HUES48 (cell line): Measurements from ENCODE around the gene PAXX.

ENCODE experiments used
- H3K27ac ChIP-seq: one replicate; pipeline ENCODE4 v1.7.0; 2013; ENCODE audit warnings: low read depth, low read length, inconsistent platforms
- H3K27me3 ChIP-seq: 2 replicates; pipeline ENCODE4 v1.6.1; 2013; ENCODE audit warnings: mild to moderate bottlenecking, low read length; ENCODE audit not compliant: control insufficient read depth, insufficient read depth
- H3K36me3 ChIP-seq: 2 replicates; pipeline ENCODE4 v1.6.1; 2013; ENCODE audit warnings: low read length; ENCODE audit not compliant: control insufficient read depth, insufficient read depth
- H3K4me1 ChIP-seq: 2 replicates; pipeline ENCODE4 v1.6.1; 2013; ENCODE audit warnings: mild to moderate bottlenecking, low read length; ENCODE audit not compliant: control insufficient read depth, insufficient read depth
- H3K4me3 ChIP-seq: 2 replicates; pipeline ENCODE4 v1.5.1; 2013; ENCODE audit warnings: mild to moderate bottlenecking, low read depth, low read length
- H3K9ac ChIP-seq: 2 replicates; pipeline ENCODE4 v1.6.1; 2013; ENCODE audit warnings: mild to moderate bottlenecking, low read depth, low read length, moderate library complexity
- H3K9me3 ChIP-seq: 2 replicates; pipeline ENCODE4 v1.6.1; 2013; ENCODE audit warnings: low read length; ENCODE audit not compliant: control insufficient read depth, insufficient read depth

The PAXX gene

DNA sequence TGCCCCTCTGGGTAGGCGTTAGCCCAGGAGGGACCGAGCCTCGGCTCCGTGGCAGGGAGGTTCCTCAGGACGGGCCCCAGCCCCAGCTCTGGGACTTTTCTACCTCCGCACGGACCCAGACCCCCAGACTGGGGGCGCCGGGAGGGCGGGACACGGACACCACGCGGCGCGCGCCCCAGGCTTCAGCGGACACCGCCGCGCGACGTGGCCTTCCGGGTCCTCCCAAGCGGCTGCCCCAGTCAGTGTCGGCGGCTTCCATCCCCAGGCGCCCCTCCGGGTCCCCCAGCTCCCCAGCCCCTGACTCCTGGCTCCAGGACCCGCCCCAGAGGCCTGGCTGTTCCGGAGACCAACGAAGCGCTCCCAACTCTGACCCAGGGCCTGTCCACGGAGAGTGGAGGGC, 6.4 kb upstream of the PAXX start:
- Histone ChIP-seq H3K4me1 (no peaks in the 10 kb centered on the region), H3K9me3 (no peaks in the 10 kb centered on the region), H3K36me3 (no peaks in the 10 kb centered on the region), H3K27me3 (peaks cover 30% of the 10 kb centered on the region), H3K4me3 (peak overlapping the region; percentile 29; the same call in 1 of the 2 replicates), H3K9ac (no peak overlapping the region), H3K27ac (no peak overlapping the region)

DNA sequence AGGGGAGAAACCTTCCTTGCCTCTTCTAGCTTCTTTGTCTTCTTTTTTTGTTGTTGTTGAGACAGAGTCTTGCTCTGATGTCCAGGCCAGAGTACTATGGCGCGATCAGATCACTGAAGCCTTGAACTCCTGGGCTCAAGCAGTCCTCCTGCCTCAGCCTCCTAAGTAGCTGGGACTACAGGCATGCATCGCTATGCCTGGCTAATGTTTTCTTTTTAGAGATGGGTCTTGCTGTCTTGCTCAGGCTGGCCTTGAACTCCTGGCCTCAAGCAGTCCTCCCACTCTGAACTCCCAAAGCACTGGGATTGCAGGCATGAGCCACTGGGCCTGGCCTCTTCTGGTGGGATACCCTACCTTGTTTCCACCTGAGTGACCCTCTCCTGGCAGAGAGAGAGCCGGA, 3.4 kb upstream of the PAXX start:
- H3K27ac ChIP-seq, result no peak overlapping the region
- peaks cover 39% of the 10 kb centered on the region for H3K27me3 ChIP-seq
- H3K36me3 ChIP-seq, result 0 out of 2 replicates have a peak, but pooled peaks cover 6% of the 10 kb centered on the region
- H3K4me3 ChIP-seq, result no peak overlapping the region
- H3K9ac ChIP-seq, result no peak overlapping the region
- no peaks in the 10 kb centered on the region for H3K9me3 ChIP-seq
- no peaks in the 10 kb centered on the region for H3K4me1 ChIP-seq

DNA sequence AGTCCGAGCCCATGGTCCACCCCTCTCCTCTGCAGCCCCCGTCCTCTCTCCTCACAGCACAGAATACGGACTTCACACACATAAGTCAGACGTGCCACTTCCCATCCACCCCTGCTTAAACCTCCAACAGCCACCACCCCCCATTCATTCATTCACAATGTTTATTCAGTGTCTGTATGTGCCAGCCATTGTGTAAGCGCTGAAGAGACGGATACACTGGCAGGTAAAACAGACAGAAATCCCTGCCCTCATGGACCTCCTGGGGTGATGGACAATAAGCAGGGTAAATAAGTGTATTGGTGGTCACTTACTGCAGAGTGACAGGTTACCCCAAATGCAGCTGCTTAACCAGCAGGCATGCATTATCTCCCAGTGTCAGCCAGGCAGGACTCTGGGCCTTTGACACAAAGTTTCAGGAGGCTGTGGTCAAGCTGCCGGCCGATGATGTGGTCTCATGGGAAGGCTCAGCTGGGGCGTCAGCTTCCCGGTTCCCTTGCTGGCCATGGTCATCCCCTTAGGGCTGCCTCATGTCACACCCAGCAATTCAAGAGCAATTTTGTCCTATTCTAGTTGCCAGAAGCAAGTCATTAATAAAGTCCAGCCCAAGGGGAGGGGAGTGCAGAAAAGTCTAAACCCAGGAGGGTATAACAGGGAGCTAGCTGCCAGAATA, 1.8 kb upstream of the PAXX start:
- Histone ChIP-seq H3K9ac (no peak overlapping the region), H3K27ac (no peak overlapping the region), H3K9me3 (no peaks in the 10 kb centered on the region), H3K27me3 (peaks cover 38% of the 10 kb centered on the region), H3K36me3 (0 out of 2 replicates have a peak, but pooled peaks cover 7% of the 10 kb centered on the region), H3K4me3 (no peak overlapping the region), H3K4me1 (no peaks in the 10 kb centered on the region)

DNA sequence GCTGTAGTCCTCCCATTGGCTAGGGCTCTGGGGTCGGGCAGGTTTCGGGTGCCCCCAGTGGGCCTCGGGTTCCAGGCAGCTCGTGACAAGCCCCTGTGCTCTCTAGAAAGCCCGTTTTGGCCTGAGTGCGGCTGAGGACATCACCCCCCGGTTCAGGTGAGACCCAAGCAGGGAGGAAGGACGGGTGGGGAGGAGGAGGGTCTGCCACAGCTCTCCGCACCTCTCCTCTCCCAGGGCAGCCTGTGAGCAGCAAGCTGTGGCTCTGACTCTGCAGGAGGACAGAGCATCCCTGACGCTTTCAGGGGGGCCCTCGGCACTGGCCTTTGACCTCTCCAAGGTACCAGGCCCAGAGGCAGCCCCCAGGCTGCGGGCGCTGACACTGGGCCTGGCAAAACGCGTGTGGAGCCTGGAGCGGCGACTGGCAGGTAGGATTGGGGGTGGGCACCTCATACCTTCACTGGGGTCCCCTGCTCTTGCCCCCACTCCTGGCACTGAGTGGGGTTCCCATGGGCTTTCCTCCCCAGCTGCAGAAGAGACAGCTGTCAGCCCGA, 672 bp downstream of the PAXX start:
- H3K4me3 ChIP-seq, result peak overlapping the region; percentile 80
- H3K9me3 ChIP-seq, result no peaks in the 10 kb centered on the region
- H3K9ac ChIP-seq, result 0 out of 2 replicates have a peak overlapping the region, but pooled peaks have one; percentile 48
- H3K27ac ChIP-seq, result no peak overlapping the region
- H3K4me1 ChIP-seq, result peaks cover 6% of the 10 kb centered on the region; the same call in 1 of the 2 replicates
- H3K36me3 ChIP-seq, result 0 out of 2 replicates have a peak, but pooled peaks cover 7% of the 10 kb centered on the region
- peaks cover 45% of the 10 kb centered on the region for H3K27me3 ChIP-seq

DNA sequence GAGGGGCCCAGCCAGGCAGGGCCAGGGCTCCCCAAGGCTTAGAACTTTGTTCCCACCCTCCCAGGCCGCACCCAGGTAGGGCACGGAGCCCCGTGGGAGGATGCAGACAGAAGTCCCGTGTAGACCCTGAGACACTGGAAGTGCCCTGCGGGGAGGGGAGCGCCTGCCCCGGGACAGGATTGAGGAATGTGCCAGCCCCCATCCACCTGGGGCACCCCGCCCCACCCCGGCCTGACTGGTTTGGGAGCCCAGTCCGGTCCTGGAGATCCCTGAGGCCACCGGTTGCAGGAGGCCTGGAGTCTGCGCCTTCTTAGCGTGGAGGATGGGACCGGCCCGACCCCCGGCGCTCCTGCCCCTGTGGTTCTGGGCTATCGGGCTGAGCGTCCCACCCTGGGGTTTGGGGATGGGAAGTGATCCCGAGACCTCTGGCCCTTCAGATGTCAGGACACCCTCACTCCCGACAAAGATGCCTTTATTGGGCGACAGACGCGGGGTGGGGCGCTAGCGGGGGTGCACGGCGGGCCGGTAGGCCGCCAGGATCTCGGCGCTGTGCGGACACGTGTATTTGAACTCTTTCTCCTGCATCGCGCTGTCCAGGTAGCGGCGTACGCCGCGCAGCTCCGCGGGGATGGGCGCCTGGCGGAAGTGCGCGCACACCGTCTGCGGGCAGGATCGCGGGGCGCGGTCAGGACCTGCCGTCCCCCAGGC, 2.1 kb downstream of the PAXX start:
- Histone ChIP-seq H3K27ac (no peak overlapping the region), H3K36me3 (0 out of 2 replicates have a peak, but pooled peaks cover 7% of the 10 kb centered on the region), H3K4me3 (peak overlapping the region; percentile 40; the same call in 1 of the 2 replicates), H3K9ac (no peak overlapping the region), H3K4me1 (peaks cover 6% of the 10 kb centered on the region; the same call in 1 of the 2 replicates), H3K9me3 (no peaks in the 10 kb centered on the region), H3K27me3 (peaks cover 45% of the 10 kb centered on the region)

DNA sequence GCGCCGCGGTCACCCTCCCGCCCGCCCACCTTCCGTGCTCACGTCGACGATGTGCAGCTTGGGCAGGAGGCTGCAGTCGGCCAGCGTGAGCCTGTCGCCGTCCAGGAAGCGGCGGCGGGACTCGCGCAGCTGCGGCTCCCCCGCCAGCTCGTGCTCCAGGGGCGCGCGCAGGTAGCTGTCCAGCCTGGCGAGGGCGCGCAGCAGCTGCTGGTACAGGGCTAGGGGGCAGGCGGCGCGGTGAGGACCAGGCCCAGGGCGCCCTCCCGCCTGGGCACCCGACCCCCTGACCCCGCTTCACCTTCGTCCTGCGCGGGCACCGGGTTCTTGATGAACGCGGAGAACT, 2.6 kb downstream of the PAXX start:
- H3K4me1 ChIP-seq, result peaks cover 6% of the 10 kb centered on the region; the same call in 1 of the 2 replicates
- peak overlapping the region; percentile 46 for H3K4me3 ChIP-seq
- H3K36me3 ChIP-seq, result 0 out of 2 replicates have a peak, but pooled peaks cover 7% of the 10 kb centered on the region
- H3K27me3 ChIP-seq, result peaks cover 45% of the 10 kb centered on the region
- H3K9me3 ChIP-seq, result no peaks in the 10 kb centered on the region
- no peak overlapping the region for H3K27ac ChIP-seq
- H3K9ac ChIP-seq, result no peak overlapping the region

DNA sequence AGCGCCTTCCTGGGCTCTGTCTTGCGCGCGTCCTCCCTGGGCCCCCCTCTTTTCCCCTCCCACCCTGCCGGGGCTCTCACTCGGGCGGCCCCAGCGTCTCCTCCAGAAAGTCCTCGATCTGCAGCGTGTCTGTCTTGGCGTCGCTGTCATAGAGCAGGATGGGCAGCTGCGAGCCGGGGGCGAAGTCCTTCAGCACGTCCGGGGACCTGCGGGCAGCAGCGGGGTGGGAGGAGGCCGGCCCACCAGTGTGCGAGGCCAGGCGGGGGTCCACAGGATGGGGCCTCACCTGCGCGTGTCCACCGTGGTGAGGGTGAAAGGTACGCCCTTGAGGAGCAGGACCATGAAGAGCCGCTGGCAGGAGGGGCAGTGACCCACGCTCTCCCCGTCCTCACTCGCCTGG, 3.1 kb downstream of the PAXX start:
- H3K27ac ChIP-seq, result no peak overlapping the region
- peaks cover 45% of the 10 kb centered on the region for H3K27me3 ChIP-seq
- no peak overlapping the region for H3K9ac ChIP-seq
- H3K9me3 ChIP-seq, result no peaks in the 10 kb centered on the region
- H3K36me3 ChIP-seq, result 0 out of 2 replicates have a peak, but pooled peaks cover 7% of the 10 kb centered on the region
- peak overlapping the region; percentile 46 for H3K4me3 ChIP-seq
- H3K4me1 ChIP-seq, result peaks cover 6% of the 10 kb centered on the region; the same call in 1 of the 2 replicates

DNA sequence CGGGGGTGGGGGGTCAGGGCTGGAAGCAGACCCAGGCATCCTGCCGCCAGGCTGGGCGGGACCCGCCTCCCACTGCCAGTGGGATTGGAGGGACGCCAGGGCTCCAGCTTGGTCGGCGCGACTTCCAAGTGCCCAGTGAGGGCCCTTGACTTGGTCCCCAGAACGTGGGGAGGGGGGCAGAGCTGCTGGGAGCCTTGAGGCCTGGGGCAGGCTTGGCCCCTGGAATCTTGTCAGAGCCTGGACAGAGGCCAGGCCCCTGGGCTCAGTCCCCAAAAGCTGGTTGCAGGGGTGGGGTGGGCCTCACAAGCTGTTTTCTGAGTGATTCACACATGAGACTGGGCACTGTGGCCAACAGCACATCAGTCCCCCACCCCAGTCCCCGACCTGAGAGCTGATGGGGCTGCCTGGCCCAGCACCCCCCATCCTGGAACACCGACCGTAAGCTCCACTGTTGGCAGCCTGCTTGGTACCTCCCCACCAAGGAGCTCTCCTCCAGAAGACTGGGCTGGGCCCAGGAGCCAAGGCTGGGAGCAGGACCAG, 3.6 kb downstream of the PAXX start:
- H3K9ac ChIP-seq, result no peak overlapping the region
- H3K36me3 ChIP-seq, result 0 out of 2 replicates have a peak, but pooled peaks cover 7% of the 10 kb centered on the region
- no peak overlapping the region for H3K27ac ChIP-seq
- no peak overlapping the region for H3K4me3 ChIP-seq
- peaks cover 41% of the 10 kb centered on the region for H3K27me3 ChIP-seq
- H3K9me3 ChIP-seq, result no peaks in the 10 kb centered on the region
- peaks cover 6% of the 10 kb centered on the region; the same call in 1 of the 2 replicates for H3K4me1 ChIP-seq

DNA sequence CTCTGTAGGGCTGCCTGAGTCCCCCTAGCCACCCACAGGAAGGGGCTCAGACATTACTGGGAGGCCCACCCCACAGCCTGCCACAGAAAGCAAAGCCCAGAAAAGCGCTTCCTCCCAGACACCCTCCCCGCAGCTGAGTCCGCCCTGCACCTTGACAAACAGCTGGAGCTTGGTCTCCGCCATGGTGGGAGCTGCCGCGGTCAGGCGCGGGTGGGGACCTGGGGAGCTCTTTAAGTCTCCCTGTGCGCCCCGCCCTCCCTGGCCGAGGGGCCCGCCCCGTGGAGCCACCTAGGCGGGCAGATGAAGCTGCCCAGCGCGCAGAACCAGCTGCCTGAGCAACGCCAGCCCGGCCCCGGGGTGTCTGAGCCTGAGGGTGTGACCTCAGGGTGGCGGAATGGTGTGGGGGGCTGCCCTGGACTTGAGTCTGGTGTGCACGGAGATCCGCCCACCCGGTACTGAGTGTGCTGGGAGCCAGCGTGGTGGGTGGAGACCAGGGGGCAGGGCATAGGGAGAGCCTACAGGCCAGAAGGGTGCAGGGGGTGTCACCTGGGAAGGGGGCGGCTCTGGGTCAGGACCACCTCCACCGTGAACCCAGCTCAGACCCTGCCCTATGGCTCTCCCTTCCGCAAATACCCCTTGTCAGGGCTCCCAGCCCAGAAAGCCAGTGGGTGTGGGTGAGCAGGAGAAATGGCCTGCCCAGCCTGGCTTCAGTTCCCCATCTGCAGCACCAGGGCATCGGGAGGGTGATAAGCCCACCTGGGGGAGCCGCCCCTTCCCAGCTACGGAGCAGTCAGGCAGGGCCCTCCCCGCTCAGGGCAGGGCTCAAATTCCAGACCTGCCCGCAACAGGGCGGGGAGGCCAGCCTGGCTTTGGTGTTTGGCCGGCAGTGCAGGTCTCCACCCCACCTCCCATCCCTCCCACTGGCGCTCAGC, 4.4 kb downstream of the PAXX start, which contains the start of gene CLIC3:
TSS of gene CLIC3 (minus strand) at position 208 of the 932 bp plus-strand sequence. CDS start at position 183, 25 bp downstream.
- no peak within 1 kb of the TSS for H3K27ac ChIP-seq
- 0 out of 2 replicates have a peak, but pooled peaks cover 7% of the 10 kb centered on the region for H3K36me3 ChIP-seq
- peak within 1 kb of the TSS; percentile 23; the same call in 1 of the 2 replicates for H3K4me3 ChIP-seq
- H3K27me3 ChIP-seq, result peaks cover 35% of the 10 kb centered on the region
- peaks cover 6% of the 10 kb centered on the region; the same call in 1 of the 2 replicates for H3K4me1 ChIP-seq
- H3K9me3 ChIP-seq, result no peaks in the 10 kb centered on the region
- no peak within 1 kb of the TSS for H3K9ac ChIP-seq

DNA sequence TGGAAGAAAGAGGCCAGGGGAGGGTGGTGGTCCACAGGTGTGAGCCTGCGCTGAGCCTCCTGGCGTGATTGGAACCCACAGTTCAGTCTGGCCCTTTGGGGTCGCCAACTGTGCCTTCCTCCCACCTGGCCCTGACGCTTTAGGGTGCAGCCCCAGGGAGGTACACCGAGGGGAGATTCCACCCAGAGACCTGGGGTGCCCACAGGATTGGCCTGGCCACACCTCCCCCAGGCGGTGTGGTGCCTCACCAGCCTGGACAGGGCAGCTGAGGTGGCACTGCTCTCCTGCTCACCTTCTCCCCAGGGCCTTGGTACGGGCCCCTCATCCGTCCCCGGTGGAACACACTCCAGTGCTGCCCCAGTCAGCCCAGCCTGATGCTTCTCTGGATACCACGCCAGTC, 5.1 kb downstream of the PAXX start:
- H3K36me3 ChIP-seq, result 0 out of 2 replicates have a peak, but pooled peaks cover 7% of the 10 kb centered on the region
- H3K4me1 ChIP-seq, result peaks cover 6% of the 10 kb centered on the region; the same call in 1 of the 2 replicates
- H3K27ac ChIP-seq, result no peak overlapping the region
- H3K4me3 ChIP-seq, result no peak overlapping the region
- H3K9ac ChIP-seq, result no peak overlapping the region
- H3K9me3 ChIP-seq, result no peaks in the 10 kb centered on the region
- peaks cover 35% of the 10 kb centered on the region for H3K27me3 ChIP-seq
